Caco-2 (cell line): Measurements from ENCODE around the gene EIF2B2. TPM values are rescaled to one million over a fixed set of nuclear protein-coding genes. Genes with fewer than 3 reads are reported as not detected.
"Not testable (repeated sequence)": the region's sequence is repeated elsewhere in the genome, so short reads cannot be mapped to it uniquely, and the experiment has no call there.

Source experiments
- BruUV-seq: library from RNA; stranded (reverse); fragments of 400-500 nt; replicated peaks from 2 replicates; lab custom pipeline; 2021; lab: Mats Ljungman, UMichigan
- CTCF ChIA-PET: fragments of 300-600 bp; sonication (Branson Sonifier 250); formaldehyde crosslinking; loops from one replicate; lab custom pipeline; 2022; ENCODE audit warnings: antibody characterized with exemption; lab: Charles Lee
- POLR2A ChIA-PET: fragments of 300-600 bp; sonication (Branson Sonifier 250); formaldehyde crosslinking; loops from one replicate; lab custom pipeline; 2022; ENCODE audit warnings: antibody characterized with exemption; lab: Charles Lee
- DNase-seq, 2 experiments: peaks; one replicate each; pipeline versions ENCODE4 v3.0.0 to v3.0.0-alpha.2; 2020 to 2022
- H3K27me3 ChIP-seq: replicated peaks from 2 replicates; pipeline ENCODE4 v1.6.0; 2011; ENCODE audit warnings: low read length; ENCODE audit not compliant: control insufficient read depth, insufficient read depth
- H3K36me3 ChIP-seq: 2 replicates; pipeline ENCODE4 v1.5.1; 2011; ENCODE audit warnings: low read length; ENCODE audit not compliant: control insufficient read depth, insufficient read depth
- H3K4me1 ChIP-seq: fragments of 250-450 bp; sonication (Bioruptor Pico); 2 replicates; pipeline ENCODE4 v1.5.1; 2020; ENCODE audit warnings: mild to moderate bottlenecking
- H3K4me3 ChIP-seq: 2 replicates; pipeline ENCODE4 v1.5.1; 2011; ENCODE audit warnings: low read depth, mild to moderate bottlenecking, control low read depth, low read length
- H3K9me3 ChIP-seq: fragments of 250-450 bp; sonication (Bioruptor Pico); 2 replicates; pipeline ENCODE4 v1.5.1; 2020; ENCODE audit warnings: mild to moderate bottlenecking, moderate library complexity
- H3K27ac Mint-ChIP-seq: one replicate; pipeline ENCODE4 v1.8.0; 2022; ENCODE audit warnings: mixed read lengths; ENCODE audit not compliant: unreplicated experiment
- H3K27me3 Mint-ChIP-seq: one replicate; pipeline ENCODE4 v1.8.0; 2022; ENCODE audit warnings: mixed read lengths; ENCODE audit not compliant: insufficient read depth, unreplicated experiment
- H3K36me3 Mint-ChIP-seq: one replicate; pipeline ENCODE4 v1.8.0; 2022; ENCODE audit warnings: mild to moderate bottlenecking, mixed read lengths; ENCODE audit not compliant: insufficient read depth, unreplicated experiment
- H3K4me1 Mint-ChIP-seq: one replicate; pipeline ENCODE4 v1.8.0; 2022; ENCODE audit warnings: low read depth, mixed read lengths; ENCODE audit not compliant: unreplicated experiment
- H3K4me3 Mint-ChIP-seq: one replicate; pipeline ENCODE4 v1.8.0; 2022; ENCODE audit warnings: mild to moderate bottlenecking, moderate library complexity, mixed read lengths; ENCODE audit not compliant: unreplicated experiment
- H3K9me3 Mint-ChIP-seq: one replicate; pipeline ENCODE4 v1.8.0; 2022; ENCODE audit warnings: mixed read lengths; ENCODE audit not compliant: unreplicated experiment
- CTCF ChIP-seq, 2 experiments: fragments of 200-600 bp in 1 of 2; IDR thresholded peaks; 1 replicate in 1 of 2; 2 replicates in 1 of 2; pipeline versions ENCODE4 v1.5.1 to v1.8.0; 2011 to 2022; ENCODE audit warnings: antibody characterized with exemption in 1 of 2, control low read depth in 1 of 2, inconsistent platforms in 1 of 2, low read depth in 1 of 2, low read length in 1 of 2, mild to moderate bottlenecking in 1 of 2, moderate library complexity in 1 of 2; ENCODE audit not compliant: insufficient read depth in 1 of 2, severe bottlenecking in 1 of 2, unreplicated experiment in 1 of 2
- intact Hi-C: fragments of 100-400 bp; cut with micrococcal nuclease; formaldehyde crosslinking; loops from one replicate; pipeline ENCODE4 v1.10.0; 2022; ENCODE audit not compliant: unreplicated experiment
- total RNA-seq: library from RNA; stranded (reverse); gene quantifications from 2 replicates; pipeline ENCODE4 v1.2.3, GENCODE V29; 2022

EIF2B2 gene
- total RNA-seq, 1 experiment from 2014 or later = 54.4 TPM

- ChIA-PET CTCF (interaction anchor here (0.9 kb wide), 1 partner anchor 42 kb away, joined by 4 read pairs; no protein-coding TSS in a partner anchor), POLR2A (no interaction called here)
- BruUV-seq = no TSS peak
- Histone ChIP-seq H3K4me3 (no peak overlapping the region), H3K9me3 (peaks cover 3% of the 10 kb centered on the region; the same call in 1 of the 2 replicates), H3K4me1 (peaks cover 3% of the 10 kb centered on the region; the same call in 1 of the 2 replicates), H3K36me3 (no peaks in the 10 kb centered on the region), H3K27me3 (no peaks in the 10 kb centered on the region)
- intact Hi-C loops = no loop called here
- Mint-ChIP-seq H3K27ac (no peak overlapping the region), H3K4me3 (no peak overlapping the region), H3K4me1 (no peaks in the 10 kb centered on the region), H3K27me3 (no peaks in the 10 kb centered on the region), H3K36me3 (no peaks in the 10 kb centered on the region), H3K9me3 (no peaks in the 10 kb centered on the region)
- DNase-seq = no peak
- no peak for TF ChIP-seq CTCF (IDR thresholded peaks at IDR 0.05; ENCODE audit: insufficient read depth in 1 of 2, low read depth in 1 of 2, low read length in 1 of 2, severe bottlenecking in 1 of 2, unreplicated experiment in 1 of 2)
Measured at GRCh38 chr14:74988131-74988530, 14.6 kb upstream of the EIF2B2 start.

- Mint-ChIP-seq H3K4me3 (no peak overlapping the region), H3K36me3 (no peaks in the 10 kb centered on the region), H3K27ac (no peak overlapping the region), H3K27me3 (no peaks in the 10 kb centered on the region), H3K9me3 (no peaks in the 10 kb centered on the region), H3K4me1 (no peaks in the 10 kb centered on the region)
- intact Hi-C loops = no loop called here
- Histone ChIP-seq H3K9me3 (peaks cover 3% of the 10 kb centered on the region; the same call in 1 of the 2 replicates), H3K36me3 (no peaks in the 10 kb centered on the region), H3K4me3 (no peak overlapping the region), H3K27me3 (no peaks in the 10 kb centered on the region), H3K4me1 (peaks cover 3% of the 10 kb centered on the region; the same call in 1 of the 2 replicates)
- BruUV-seq = no TSS peak
- CTCF ChIA-PET = interaction anchor here (0.6 to 0.9 kb wide), 2 partner anchors 43 to 110 kb away, joined by 4 read pairs; no protein-coding TSS in a partner anchor
- DNase-seq = no peak
- TF ChIP-seq CTCF (IDR thresholded peaks at IDR 0.05; ENCODE audit: insufficient read depth in 1 of 2, low read depth in 1 of 2, low read length in 1 of 2, severe bottlenecking in 1 of 2, unreplicated experiment in 1 of 2) = no peak
- POLR2A ChIA-PET = no interaction called here
Measured at GRCh38 chr14:74988993-74989392, 13.7 kb upstream of the EIF2B2 start.

GRCh38 chr14:74994182-74994581 is 8.5 kb upstream of the EIF2B2 start:
- H3K36me3 ChIP-seq, H3K36me3 Mint-ChIP-seq, DNase-seq, H3K4me1 ChIP-seq, H3K27me3 Mint-ChIP-seq, intact Hi-C loops, H3K27ac Mint-ChIP-seq, POLR2A ChIA-PET, H3K9me3 Mint-ChIP-seq, H3K9me3 ChIP-seq, BruUV-seq, CTCF ChIA-PET, H3K4me3 Mint-ChIP-seq, H3K4me3 ChIP-seq, H3K27me3 ChIP-seq, H3K4me1 Mint-ChIP-seq: not testable (repeated sequence)

- H3K27me3 ChIP-seq, H3K9me3 ChIP-seq, H3K36me3 Mint-ChIP-seq, intact Hi-C loops, POLR2A ChIA-PET, H3K27ac Mint-ChIP-seq, CTCF ChIA-PET, H3K4me3 Mint-ChIP-seq, H3K36me3 ChIP-seq, DNase-seq, H3K4me1 ChIP-seq, H3K9me3 Mint-ChIP-seq, H3K4me3 ChIP-seq, H3K27me3 Mint-ChIP-seq, H3K4me1 Mint-ChIP-seq, BruUV-seq: not testable (repeated sequence)
Measured at GRCh38 chr14:74995781-74996180, 6.9 kb upstream of the EIF2B2 start.
